K562 (cell line): ENCODE measurements around the gene DAZAP1. TPM values are rescaled to one million over a fixed set of nuclear protein-coding genes. Genes with fewer than 3 reads are reported as not detected.

Experiments
- CBFA2T2 ChIP-seq: fragments of 450-650 bp; conservative IDR thresholded peaks from 2 replicates; pipeline ENCODE4 v1.6.1; 2017; ENCODE audit warnings: mild to moderate bottlenecking
- CBX1 ChIP-seq: sonication (generic); IDR thresholded peaks from 2 replicates; pipeline ENCODE4 v1.6.1; 2016; ENCODE audit warnings: antibody characterized with exemption, low read depth, mild to moderate bottlenecking
- CHAMP1 ChIP-seq: fragments of 450-650 bp; IDR thresholded peaks from 2 replicates; pipeline ENCODE4 v1.6.1; 2016; ENCODE audit warnings: mild to moderate bottlenecking
- CHD1 ChIP-seq: fragments of 200-600 bp; sonication (generic); IDR thresholded peaks from one replicate; pipeline ENCODE4 v1.6.1; 2012; ENCODE audit warnings: mild to moderate bottlenecking, moderate library complexity, low read length, inconsistent platforms
- E2F4 ChIP-seq: sonication (generic); formaldehyde crosslinking; IDR thresholded peaks from 2 replicates; pipeline ENCODE4 v1.8.0; 2022; ENCODE audit warnings: mild to moderate bottlenecking, low read depth, missing genetic modification reagents
- FIP1L1 ChIP-seq: fragments of 200-400 bp; formaldehyde crosslinking; IDR thresholded peaks from 2 replicates; pipeline ENCODE4 v1.6.1; 2018; ENCODE audit warnings: mild to moderate bottlenecking, low read depth, low read length; ENCODE audit not compliant: poor library complexity, severe bottlenecking
- GTF3C2 ChIP-seq: IDR thresholded peaks from 3 replicates; pipeline ENCODE4 v1.6.1; 2011; ENCODE audit warnings: borderline replicate concordance, mild to moderate bottlenecking, moderate library complexity; ENCODE audit not compliant: insufficient read length; ENCODE audit errors: extremely low read depth
- JUND ChIP-seq, 2 experiments: IDR thresholded peaks; 2 replicates in 1 of 2; 3 replicates in 1 of 2; pipeline ENCODE4 v1.6.1; 2011; ENCODE audit warnings: borderline replicate concordance in 2 of 2, low read depth in 2 of 2, low read length in 2 of 2, improper control_type of control experiment in 1 of 2, missing biosample characterization in 1 of 2, missing genetic modification characterization in 1 of 2, missing genetic modification reagents in 1 of 2
- L3MBTL2 ChIP-seq: fragments of 450-650 bp; IDR thresholded peaks from 2 replicates; pipeline ENCODE4 v1.6.1; 2016; ENCODE audit warnings: mild to moderate bottlenecking, moderate library complexity
- MAX ChIP-seq: sonication (generic); formaldehyde crosslinking; IDR thresholded peaks from 2 replicates; pipeline ENCODE4 v1.9.0; 2022; ENCODE audit warnings: mild to moderate bottlenecking, missing genetic modification reagents
- MXD1 ChIP-seq: fragments of 250-450 bp; sonication (Bioruptor Pico); IDR thresholded peaks from 2 replicates; pipeline ENCODE4 v1.8.0; 2021; ENCODE audit warnings: borderline replicate concordance, mild to moderate bottlenecking, moderate library complexity; ENCODE audit not compliant: poor library complexity, severe bottlenecking
- PHB ChIP-seq: fragments of 250-450 bp; sonication (Bioruptor Pico); IDR thresholded peaks from 2 replicates; pipeline ENCODE4 v1.5.0; 2021
- RAD51 ChIP-seq: fragments of 450-650 bp; IDR thresholded peaks from 2 replicates; pipeline ENCODE4 v1.7.1; 2016; ENCODE audit warnings: low read depth, mild to moderate bottlenecking, borderline replicate concordance
- SNAPC5 ChIP-seq: fragments of 250-450 bp; sonication (Bioruptor Pico); IDR thresholded peaks from 2 replicates; pipeline ENCODE4 v1.8.0; 2021; ENCODE audit warnings: moderate library complexity, mild to moderate bottlenecking, inconsistent platforms
- SP2 ChIP-seq: IDR thresholded peaks from 2 replicates; pipeline ENCODE4 v1.6.1; 2011; ENCODE audit warnings: mild to moderate bottlenecking, low read depth, low read length, moderate library complexity; ENCODE audit not compliant: poor library complexity, severe bottlenecking; ENCODE audit errors: extremely low read depth
- SRSF3 ChIP-seq: fragments of 200-400 bp; formaldehyde crosslinking; IDR thresholded peaks from 2 replicates; pipeline ENCODE4 v1.6.1; 2016; ENCODE audit warnings: mild to moderate bottlenecking, low read length, moderate library complexity; ENCODE audit not compliant: insufficient read depth
- SUPT5H ChIP-seq: fragments of 450-650 bp; IDR thresholded peaks from 2 replicates; pipeline ENCODE4 v1.6.1; 2016
- ZNF224 ChIP-seq: sonication (generic); formaldehyde crosslinking; IDR thresholded peaks from 2 replicates; pipeline ENCODE4 v1.8.0; 2022; ENCODE audit warnings: mild to moderate bottlenecking, missing genetic modification reagents
- ZNF717 ChIP-seq: fragments of 250-450 bp; sonication (Bioruptor Pico); IDR thresholded peaks from 2 replicates; pipeline ENCODE4 v1.5.0; 2021
- polyA plus RNA-seq, 8 experiments: library from polyadenylated mRNA; depleted of rRNA in 4 of 8; stranded (reverse) in 5 of 8; unstranded in 3 of 8; fragments of >200 nt; fragmentation: Nextera tagmentation in 2 of 8; fragmentation: Illumina TruSeq in 1 of 8; extraction: Ambion mirVana in 2 of 8; extraction: Trizol in 1 of 8; gene quantifications; 2 replicates each; pipeline versions ENCODE4 v1.2.1 to v1.2.3, GENCODE V29; 2011 to 2014; ENCODE audit warnings: inconsistent platforms in 1 of 8, missing spikeins in 1 of 8
- total RNA-seq, 7 experiments: library from RNA; depleted of rRNA in 6 of 7; stranded (reverse); fragments of >200 nt in 6 of 7; fragmentation: Illumina TruSeq in 2 of 7; extraction: Trizol in 2 of 7; gene quantifications; 2 replicates each; pipeline versions ENCODE4 v1.2.1 to v1.2.3, GENCODE V29; 2011 to 2021; ENCODE audit warnings: low replicate concordance in 1 of 7

The DAZAP1 gene
- total and polyA plus RNA-seq, 9 of the 15 experiments (the other 6 are each of a cell fraction or from before 2014, with no cell fraction given), result 10.8 to 289 (median 142) TPM

- TF ChIP-seq CBFA2T2 (peak; percentile 45; the same call in 1 of the 2 replicates), ZNF717 (CRISPR knock-in tag) (no peak), SNAPC5 (CRISPR knock-in tag) (no peak), SUPT5H (peak; percentile 75), L3MBTL2 (peak; percentile 90), FIP1L1 (peak; percentile 100), MAX (CRISPR knock-in tag) (peak; percentile 97), MXD1 (CRISPR knock-in tag) (peak; percentile 74), SRSF3 (no peak), E2F4 (no peak), PHB (CRISPR knock-in tag) (peak; percentile 42; the same call in 1 of the 2 replicates), JUND (IDR thresholded peaks at IDR 0.05; ENCODE audit: borderline replicate concordance, low read depth, low read length) (peak; percentile 73), JUND (tag; IDR thresholded peaks at IDR 0.05; ENCODE audit: borderline replicate concordance, low read depth, low read length) (peak; percentile 67; the same call in 2 of the 3 replicates), GTF3C2 (peak; percentile 99), CBX1 (peak; percentile 91), ZNF224 (0 out of 2 replicates have a peak, but pooled peaks have one; percentile 53), RAD51 (peak; percentile 60), SP2 (no peak), CHD1 (no peak), CHAMP1 (peak; percentile 94)
These were observed 23.9 kb upstream of the DAZAP1 start, which contains the start of gene NDUFS7 (continued) for GRCh38 chr19:1383312-1384084.
